Measurements from ENCODE around the gene YTHDF2. TPM values are rescaled to one million over a fixed set of nuclear protein-coding genes. Genes with fewer than 3 reads are reported as not detected.
"Not testable (repeated sequence)": the region's sequence is repeated elsewhere in the genome, so short reads cannot be mapped to it uniquely, and the experiment has no call there.

Gene YTHDF2
- total RNA-seq, 4 donors from 2014 or later = 24.4 to 83.7 (median 58.6) TPM

GRCh38 chr1:28782011-28782410 is 45.3 kb downstream of the YTHDF2 start:
- DNase-seq = no peak
- intact Hi-C loops (cut with DNase I; ENCODE audit: low total_unique reads) = loop anchor here (10.0 kb wide), 1 partner anchor 253 kb away; no protein-coding TSS in a partner anchor
- H3K27me3 ChIP-seq = no peaks in the 10 kb centered on the region

GRCh38 chr1:28783363-28783762 is 46.6 kb downstream of the YTHDF2 start:
- intact Hi-C loops (cut with DNase I; ENCODE audit: low total_unique reads) = loop anchor here (10.0 kb wide), 1 partner anchor 251 kb away; no protein-coding TSS in a partner anchor
- Histone ChIP-seq H3K27me3 (no peaks in the 10 kb centered on the region), H3K36me3 (no peaks in the 10 kb centered on the region), H3K9me3 (no peaks in the 10 kb centered on the region), H3K4me1 (no peaks in the 10 kb centered on the region), H3K27ac (no peak overlapping the region), H3K4me3 (no peak overlapping the region)
- no peak for TF ChIP-seq POLR2A (IDR thresholded peaks at IDR 0.05)
- no peak for TF ChIP-seq CTCF (IDR thresholded peaks at IDR 0.05)
- DNase-seq = no peak

More at GRCh38 chr1:28782011-28782410, 45.3 kb downstream of the YTHDF2 start:
- Histone ChIP-seq H3K4me1 (no peaks in the 10 kb centered on the region), H3K4me3 (no peak overlapping the region), H3K9me3 (no peaks in the 10 kb centered on the region), H3K36me3 (no peaks in the 10 kb centered on the region), H3K27ac (no peak overlapping the region)
- TF ChIP-seq POLR2A (IDR thresholded peaks at IDR 0.05) = no peak
- TF ChIP-seq CTCF (IDR thresholded peaks at IDR 0.05) = no peak

- no peak for TF ChIP-seq CTCF (IDR thresholded peaks at IDR 0.05)
- no peak for TF ChIP-seq POLR2A (IDR thresholded peaks at IDR 0.05)
- H3K27me3 ChIP-seq = no peaks in the 10 kb centered on the region
- no peaks in the 10 kb centered on the region for H3K4me1 ChIP-seq
- no peaks in the 10 kb centered on the region for H3K9me3 ChIP-seq
- no peak overlapping the region for H3K4me3 ChIP-seq
- no peaks in the 10 kb centered on the region for H3K36me3 ChIP-seq
- no peak overlapping the region for H3K27ac ChIP-seq
- intact Hi-C loops (cut with DNase I; ENCODE audit: low total_unique reads) = loop anchor here (5.0 to 10.0 kb wide), 2 partner anchors 78 to 245 kb away; no protein-coding TSS in a partner anchor
- no peak for DNase-seq
These were observed 52.7 kb downstream of the YTHDF2 start for GRCh38 chr1:28789412-28789811.

- no peaks in the 10 kb centered on the region for H3K36me3 ChIP-seq
- no peak overlapping the region for H3K4me3 ChIP-seq
- DNase-seq = no peak
- no peaks in the 10 kb centered on the region for H3K27me3 ChIP-seq
- no peaks in the 10 kb centered on the region for H3K9me3 ChIP-seq
- no peak overlapping the region for H3K27ac ChIP-seq
- intact Hi-C loops (cut with DNase I; ENCODE audit: low total_unique reads) = loop anchor here (5.0 to 10.0 kb wide), 2 partner anchors 77 to 245 kb away; no protein-coding TSS in a partner anchor
- TF ChIP-seq POLR2A (IDR thresholded peaks at IDR 0.05) (no peak), CTCF (IDR thresholded peaks at IDR 0.05) (no peak)
- H3K4me1 ChIP-seq = no peaks in the 10 kb centered on the region
These were observed 53.1 kb downstream of the YTHDF2 start for GRCh38 chr1:28789816-28790215.

- Histone ChIP-seq H3K4me3 (no peak overlapping the region), H3K9me3 (no peaks in the 10 kb centered on the region), H3K4me1 (no peaks in the 10 kb centered on the region), H3K27ac (no peak overlapping the region), H3K27me3 (no peaks in the 10 kb centered on the region), H3K36me3 (no peaks in the 10 kb centered on the region)
- DNase-seq = no peak
- intact Hi-C loops (cut with DNase I; ENCODE audit: low total_unique reads) = no loop called here
- TF ChIP-seq POLR2A (IDR thresholded peaks at IDR 0.05) (no peak), CTCF (IDR thresholded peaks at IDR 0.05) (no peak)
These were observed 53.8 kb downstream of the YTHDF2 start for GRCh38 chr1:28790377-28791035.

- H3K27me3 ChIP-seq; H3K4me3 ChIP-seq; H3K4me1 ChIP-seq; intact Hi-C loops (cut with DNase I; ENCODE audit: low total_unique reads); H3K27ac ChIP-seq; H3K36me3 ChIP-seq; DNase-seq; H3K9me3 ChIP-seq: not testable (repeated sequence)
These were observed 55.2 kb downstream of the YTHDF2 start for GRCh38 chr1:28791929-28792328.
